Measurements from ENCODE around the gene RASL12.

The RASL12 gene

GRCh38 chr15:65092911-65093792 lies 25.4 kb upstream of the RASL12 start:
- DNase-seq (ENCODE audit: low read depth), result no peak

DNA sequence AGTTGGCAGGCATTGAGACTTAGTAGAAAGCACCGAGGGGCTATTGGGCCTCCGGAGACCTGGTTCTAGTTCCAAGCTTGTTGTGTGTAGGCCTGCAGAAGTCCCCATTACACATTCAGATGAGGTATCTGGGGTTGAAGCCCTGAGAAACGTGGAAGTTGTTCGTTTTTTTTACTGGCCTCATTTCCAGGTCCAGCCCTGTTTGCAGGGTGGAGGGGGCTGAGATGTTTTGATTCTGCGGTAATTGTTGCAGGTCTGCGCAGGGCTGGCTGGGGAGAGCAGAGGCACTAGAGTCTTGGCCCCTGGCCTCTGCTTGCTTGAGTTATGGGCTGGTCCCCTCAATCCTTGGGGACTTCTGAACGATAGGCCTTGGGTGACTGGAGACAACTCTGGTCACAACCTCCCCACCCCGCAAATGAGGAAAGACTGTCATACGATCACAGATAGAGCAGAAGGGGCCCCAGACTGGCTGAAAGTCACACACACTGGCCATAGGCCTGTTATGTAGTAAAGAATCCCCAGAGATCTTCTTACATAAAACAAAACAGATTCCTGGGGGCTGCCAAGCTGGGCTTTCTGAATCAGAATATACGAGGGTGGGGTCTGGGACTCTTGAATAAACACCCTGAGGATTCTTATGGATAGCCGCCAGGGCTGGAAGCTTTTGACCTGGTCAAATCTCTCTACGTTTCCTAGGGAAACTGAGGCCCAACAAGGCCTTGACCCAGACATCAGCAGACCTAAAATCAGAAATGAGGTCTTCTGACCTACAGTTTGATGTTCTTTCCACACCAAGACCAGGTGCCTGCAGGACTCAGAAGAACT lies 24.4 kb upstream of the RASL12 start:
- no peak for DNase-seq (ENCODE audit: low read depth)

GRCh38 chr15:65089206-65089824 lies 21.5 kb upstream of the RASL12 start:
- no peak for DNase-seq (ENCODE audit: low read depth)

DNA sequence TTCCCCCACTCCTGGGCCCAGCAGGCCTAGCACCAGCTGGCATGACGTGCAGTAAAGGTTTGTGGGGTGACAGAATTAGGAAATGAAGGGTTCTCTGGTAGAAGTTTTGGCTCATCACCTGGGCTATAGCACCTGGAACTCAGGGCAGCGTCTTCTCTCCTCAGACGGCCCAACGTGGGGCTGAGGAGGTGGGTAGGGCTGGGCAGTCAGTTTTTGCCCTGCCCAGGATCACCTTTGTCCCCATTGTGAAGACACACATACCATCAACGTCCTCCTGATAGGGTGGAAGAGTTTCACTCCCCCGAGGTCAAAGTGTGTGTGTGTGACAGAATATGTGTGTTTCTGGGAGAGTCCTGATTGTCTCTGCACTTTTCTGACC lies 20.8 kb upstream of the RASL12 start:
- DNase-seq (ENCODE audit: low read depth), result no peak

GRCh38 chr15:65087873-65088642 lies 20.3 kb upstream of the RASL12 start:
- DNase-seq (ENCODE audit: low read depth), result no peak

GRCh38 chr15:65087411-65087810 lies 19.6 kb upstream of the RASL12 start:
- no peak for DNase-seq (ENCODE audit: low read depth)

DNA sequence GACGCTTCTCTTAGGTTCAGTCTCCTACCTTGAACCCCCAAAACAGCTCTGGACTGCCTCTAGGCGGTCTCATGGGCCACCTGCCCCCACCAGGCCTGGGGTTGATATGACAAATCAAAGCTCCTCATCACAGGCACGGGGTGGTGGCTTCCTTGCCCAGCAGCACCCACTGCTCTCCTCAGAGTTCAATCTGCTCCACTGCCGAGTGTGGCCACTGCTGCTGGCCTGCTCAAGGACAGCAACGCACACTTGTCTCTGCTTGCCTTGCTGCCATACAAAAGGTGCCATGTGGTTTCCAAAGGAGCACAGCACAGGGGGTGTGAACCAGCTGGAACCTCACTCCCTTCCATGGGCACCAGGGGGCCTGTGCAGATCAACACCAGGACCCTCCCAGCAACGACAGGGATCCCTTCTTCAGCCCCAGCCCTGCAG lies 18.9 kb upstream of the RASL12 start:
- no peak for DNase-seq (ENCODE audit: low read depth)

- no peak for DNase-seq (ENCODE audit: low read depth)
Observed at GRCh38 chr15:65085990-65086679, 18.3 kb upstream of the RASL12 start.

DNA sequence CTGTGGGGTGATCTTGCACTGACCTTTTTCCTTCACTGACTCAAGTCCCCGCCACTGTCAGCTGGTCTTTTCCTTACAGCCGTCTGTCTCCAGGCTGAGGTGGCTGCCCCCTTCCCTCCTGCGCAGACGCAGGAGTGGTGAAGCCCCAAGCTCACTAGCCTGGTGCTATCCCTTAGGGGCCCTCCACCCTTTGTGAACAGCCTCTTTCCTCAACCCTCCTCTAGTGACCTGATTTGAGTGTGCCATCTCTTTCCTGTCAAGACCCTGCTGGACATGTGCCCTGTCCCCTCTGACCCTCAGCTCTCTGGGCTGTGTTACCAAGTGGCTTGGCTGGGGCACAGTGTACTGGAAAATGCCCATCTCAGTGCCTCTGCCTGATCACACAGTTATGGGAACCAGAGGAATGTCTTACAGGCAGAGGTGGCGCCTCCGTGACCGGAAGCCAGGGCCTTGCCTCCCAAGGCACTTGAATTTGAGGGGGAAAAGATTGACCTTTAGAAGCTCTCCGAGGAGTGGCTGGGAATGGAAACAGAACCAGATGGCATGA lies 17.5 kb upstream of the RASL12 start:
- DNase-seq (ENCODE audit: low read depth), result no peak

DNA sequence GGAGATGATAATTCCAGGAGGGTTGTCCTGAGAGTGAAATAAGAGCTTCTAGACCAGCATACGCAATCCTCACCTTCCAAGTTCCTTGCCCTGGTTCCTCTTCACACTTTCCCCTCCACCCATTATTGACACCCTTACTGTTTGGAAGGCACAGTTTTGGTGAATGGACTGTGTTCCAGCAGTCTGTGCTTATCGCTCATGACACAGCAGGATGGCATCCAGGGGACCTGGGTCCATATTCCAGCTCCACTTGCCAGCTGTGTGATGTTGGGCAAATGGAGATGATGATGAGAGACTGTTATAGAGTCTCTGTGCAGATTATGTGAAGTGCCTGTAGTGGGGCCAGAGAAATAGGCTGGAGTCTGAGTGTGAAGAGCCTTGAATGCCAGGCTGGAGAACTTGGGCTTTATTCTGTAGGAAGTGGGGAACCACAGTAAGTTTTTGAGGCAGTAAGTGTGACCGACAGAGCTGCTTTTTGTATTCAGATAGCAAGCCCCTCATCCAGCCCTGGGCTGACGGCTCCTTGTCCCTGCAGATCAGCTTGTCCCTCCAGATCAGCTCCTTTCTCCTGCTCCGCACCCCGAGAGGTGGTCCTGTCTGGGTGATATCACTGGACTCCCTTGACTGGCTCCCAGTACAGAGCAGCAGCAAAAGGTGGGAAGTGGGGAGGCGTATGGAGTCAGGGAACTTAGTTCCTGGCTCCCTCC lies 16.9 kb upstream of the RASL12 start:
- DNase-seq (ENCODE audit: low read depth), result no peak

GRCh38 chr15:65083262-65083701 lies 15.5 kb upstream of the RASL12 start:
- no peak for DNase-seq (ENCODE audit: low read depth)

GRCh38 chr15:65082303-65082953 lies 14.6 kb upstream of the RASL12 start:
- DNase-seq (ENCODE audit: low read depth), result no peak

- DNase-seq (ENCODE audit: low read depth), result no peak
Observed at GRCh38 chr15:65081758-65082157, 14.0 kb upstream of the RASL12 start.

DNA sequence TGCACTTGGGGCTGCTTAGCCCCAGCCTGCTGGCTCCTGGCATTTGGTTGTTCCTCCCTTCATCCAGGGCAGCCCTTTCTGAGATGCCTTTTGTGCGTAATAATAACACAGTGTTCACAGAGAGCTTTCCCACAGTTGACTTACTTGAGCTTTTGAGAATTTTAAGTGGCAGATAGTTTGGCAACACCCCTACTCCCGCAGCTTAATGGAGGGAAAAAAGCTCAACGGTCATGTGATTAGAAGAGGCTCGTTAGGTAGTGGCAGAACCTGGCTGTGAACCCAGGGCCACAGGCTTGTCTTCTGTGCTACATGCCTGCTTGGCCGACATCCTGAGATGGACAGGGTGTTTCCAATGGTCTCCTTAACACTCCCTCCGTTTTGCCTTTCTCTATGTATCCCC lies 13.5 kb upstream of the RASL12 start:
- no peak for DNase-seq (ENCODE audit: low read depth)

GRCh38 chr15:65079580-65079979 lies 11.8 kb upstream of the RASL12 start:
- DNase-seq (ENCODE audit: low read depth), result no peak

- DNase-seq (ENCODE audit: low read depth), result no peak
Observed at GRCh38 chr15:65077981-65078352, 10.2 kb upstream of the RASL12 start.

DNA sequence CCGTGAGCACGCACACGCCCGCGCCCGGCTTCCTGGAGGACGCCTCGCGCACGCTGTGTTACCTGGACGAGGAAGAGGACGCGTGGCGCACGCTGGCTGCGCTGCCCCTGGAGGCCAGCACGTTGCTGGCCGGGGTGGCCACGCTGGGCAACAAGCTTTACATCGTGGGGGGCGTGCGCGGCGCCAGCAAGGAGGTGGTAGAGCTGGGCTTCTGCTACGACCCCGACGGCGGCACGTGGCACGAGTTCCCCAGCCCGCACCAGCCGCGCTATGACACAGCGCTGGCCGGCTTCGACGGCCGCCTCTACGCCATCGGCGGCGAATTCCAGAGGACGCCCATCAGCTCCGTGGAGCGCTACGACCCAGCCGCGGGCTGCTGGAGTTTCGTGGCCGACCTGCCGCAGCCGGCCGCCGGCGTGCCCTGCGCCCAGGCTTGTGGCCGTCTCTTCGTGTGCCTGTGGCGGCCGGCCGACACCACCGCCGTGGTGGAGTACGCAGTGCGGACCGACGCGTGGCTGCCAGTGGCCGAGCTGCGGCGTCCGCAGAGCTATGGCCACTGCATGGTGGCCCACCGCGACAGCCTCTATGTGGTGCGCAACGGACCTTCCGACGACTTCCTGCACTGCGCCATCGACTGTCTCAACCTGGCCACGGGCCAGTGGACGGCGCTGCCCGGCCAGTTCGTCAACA lies 9.6 kb upstream of the RASL12 start:
- no peak for DNase-seq (ENCODE audit: low read depth)

- no peak for DNase-seq (ENCODE audit: low read depth)
Observed at GRCh38 chr15:65076486-65077290, 8.9 kb upstream of the RASL12 start, which contains the start of gene KBTBD13. Gene KBTBD13 (plus strand): TSS chr15:65076746. CDS start chr15:65076816, 70 bp downstream.
